Fibroblast of the aortic adventitia (primary cell): ENCODE results near the gene GAL3ST3. TPM values are rescaled to one million over a fixed set of nuclear protein-coding genes. Genes with fewer than 3 reads are reported as not detected.

ENCODE experiments used
- DNase-seq: peaks from one replicate; pipeline ENCODE4 v3.0.0-alpha.2; 2010; ENCODE audit warnings: low read depth
- H3K4me3 ChIP-seq: 2 replicates; pipeline ENCODE4 v1.5.1; 2011; ENCODE audit warnings: low read depth, mild to moderate bottlenecking, control low read depth, low read length, moderate library complexity
- total RNA-seq: library from RNA; depleted of rRNA; stranded (reverse); fragments of >200 nt; gene quantifications from 2 replicates; pipeline ENCODE4 v1.2.3, GENCODE V29; 2012; ENCODE audit warnings: low replicate concordance
- TF ChIP-seq, protein P1 (sequence below): IDR thresholded peaks from 2 replicates; pipeline ENCODE4 v1.5.1; 2011; ENCODE audit warnings: mild to moderate bottlenecking, low read length, control low read depth, inconsistent platforms; ENCODE audit not compliant: insufficient read depth

The GAL3ST3 gene
- total RNA-seq, 1 donor, result not detected

DNA sequence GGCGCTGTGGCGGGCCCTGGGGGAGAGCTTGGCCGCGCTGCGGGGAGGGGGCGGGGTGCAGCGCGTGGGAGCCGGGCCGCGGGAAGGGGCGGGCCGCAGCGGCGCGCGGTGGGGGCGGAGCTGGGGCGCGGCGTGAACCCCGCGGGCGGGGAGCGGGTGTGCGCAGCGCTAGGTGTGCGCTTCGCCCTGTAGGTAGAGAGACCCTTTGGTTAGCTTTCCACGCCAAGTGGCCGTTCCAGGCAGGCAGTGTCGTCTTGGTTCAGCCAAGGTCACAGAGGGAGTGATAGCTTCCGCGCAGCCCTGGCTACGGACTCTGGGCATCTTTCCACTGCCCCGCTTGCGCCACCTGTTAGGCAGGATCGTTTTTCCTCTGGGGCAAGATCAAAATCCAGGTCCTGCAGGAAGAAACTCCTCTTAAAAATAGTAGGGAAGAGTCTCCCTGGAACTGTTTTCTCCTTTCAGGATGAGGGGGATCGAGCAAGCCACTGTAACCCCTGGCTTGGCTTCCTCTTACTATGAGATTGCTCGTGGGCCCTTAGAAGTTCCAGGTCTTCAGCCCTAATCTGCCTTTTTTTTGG lies 46.2 kb downstream of the GAL3ST3 start:
- DNase-seq, result peak; percentile 45
- TF ChIP-seq, protein P1, sequence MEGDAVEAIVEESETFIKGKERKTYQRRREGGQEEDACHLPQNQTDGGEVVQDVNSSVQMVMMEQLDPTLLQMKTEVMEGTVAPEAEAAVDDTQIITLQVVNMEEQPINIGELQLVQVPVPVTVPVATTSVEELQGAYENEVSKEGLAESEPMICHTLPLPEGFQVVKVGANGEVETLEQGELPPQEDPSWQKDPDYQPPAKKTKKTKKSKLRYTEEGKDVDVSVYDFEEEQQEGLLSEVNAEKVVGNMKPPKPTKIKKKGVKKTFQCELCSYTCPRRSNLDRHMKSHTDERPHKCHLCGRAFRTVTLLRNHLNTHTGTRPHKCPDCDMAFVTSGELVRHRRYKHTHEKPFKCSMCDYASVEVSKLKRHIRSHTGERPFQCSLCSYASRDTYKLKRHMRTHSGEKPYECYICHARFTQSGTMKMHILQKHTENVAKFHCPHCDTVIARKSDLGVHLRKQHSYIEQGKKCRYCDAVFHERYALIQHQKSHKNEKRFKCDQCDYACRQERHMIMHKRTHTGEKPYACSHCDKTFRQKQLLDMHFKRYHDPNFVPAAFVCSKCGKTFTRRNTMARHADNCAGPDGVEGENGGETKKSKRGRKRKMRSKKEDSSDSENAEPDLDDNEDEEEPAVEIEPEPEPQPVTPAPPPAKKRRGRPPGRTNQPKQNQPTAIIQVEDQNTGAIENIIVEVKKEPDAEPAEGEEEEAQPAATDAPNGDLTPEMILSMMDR, result no peak
- H3K4me3 ChIP-seq, result peak overlapping the region; percentile 99

DNA sequence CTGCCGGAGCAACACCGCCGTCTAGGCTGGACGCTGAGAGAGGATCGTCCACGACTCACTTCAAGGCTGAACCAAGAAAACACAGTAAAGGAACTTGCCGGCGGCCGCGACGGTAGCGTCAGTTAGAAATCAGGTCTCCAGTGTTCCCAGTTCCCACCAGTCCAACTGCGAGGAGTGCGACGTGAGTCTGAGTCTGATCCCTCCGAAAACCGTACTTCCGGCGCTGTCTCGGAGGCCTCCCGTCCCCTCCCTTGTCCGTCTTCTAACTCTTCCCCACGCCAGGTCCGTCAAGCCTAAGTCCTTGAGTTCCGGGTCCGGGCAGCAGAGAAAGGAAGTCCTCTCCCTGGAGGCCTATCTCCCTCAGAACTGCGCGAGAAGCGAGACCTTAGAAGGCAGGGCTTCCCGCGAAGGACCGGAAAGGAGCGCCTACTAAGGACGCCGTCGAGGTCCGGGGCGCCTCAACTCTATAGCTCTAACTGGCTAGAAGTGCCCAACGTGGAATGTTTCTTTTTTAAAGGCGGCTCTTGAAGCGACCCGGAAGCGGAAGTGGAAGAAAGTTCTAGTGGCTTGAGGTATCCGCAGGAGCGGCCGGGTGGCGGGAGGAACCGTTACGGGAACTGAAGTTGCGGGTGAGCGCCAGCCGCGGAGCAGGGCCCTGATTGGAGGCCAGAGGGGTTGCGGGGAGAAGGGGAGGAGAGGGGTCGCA lies 46.9 kb downstream of the GAL3ST3 start, which contains the start of the genes BANF1 and EIF1AD:
Gene BANF1 (plus strand): TSS at position 562 of the 706 bp plus-strand sequence. CDS start 748 bp downstream, outside the sequence.
Gene EIF1AD (minus strand): TSS at position 216 of the 706 bp plus-strand sequence. CDS start 1,768 bp downstream, outside the sequence.
- peak within 1 kb of the TSS; percentile 99 for H3K4me3 ChIP-seq
- peak; percentile 99 for DNase-seq
- TF ChIP-seq, protein P1, result no peak

DNA sequence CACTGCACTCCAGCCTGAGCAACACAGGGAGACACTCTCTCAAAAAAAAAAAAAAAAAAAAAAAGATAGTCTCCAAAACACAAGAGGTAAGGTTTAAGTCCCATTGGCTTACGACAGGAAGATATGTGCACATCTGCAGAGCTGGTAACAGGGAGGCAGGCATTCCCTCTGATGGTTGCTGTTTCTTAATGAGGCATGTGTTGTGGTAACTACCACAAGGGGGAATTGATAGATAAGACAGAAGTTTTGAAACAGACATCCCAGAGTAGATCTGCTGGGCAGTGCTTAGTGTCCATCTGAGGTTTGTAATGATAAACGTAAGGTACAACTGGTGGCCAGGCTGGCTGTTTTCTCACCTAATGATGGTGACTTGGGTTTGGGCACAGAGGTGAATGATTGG lies 51.7 kb downstream of the GAL3ST3 start:
- no peak overlapping the region for H3K4me3 ChIP-seq
- DNase-seq, result no peak
- TF ChIP-seq, protein P1, result no peak

DNA sequence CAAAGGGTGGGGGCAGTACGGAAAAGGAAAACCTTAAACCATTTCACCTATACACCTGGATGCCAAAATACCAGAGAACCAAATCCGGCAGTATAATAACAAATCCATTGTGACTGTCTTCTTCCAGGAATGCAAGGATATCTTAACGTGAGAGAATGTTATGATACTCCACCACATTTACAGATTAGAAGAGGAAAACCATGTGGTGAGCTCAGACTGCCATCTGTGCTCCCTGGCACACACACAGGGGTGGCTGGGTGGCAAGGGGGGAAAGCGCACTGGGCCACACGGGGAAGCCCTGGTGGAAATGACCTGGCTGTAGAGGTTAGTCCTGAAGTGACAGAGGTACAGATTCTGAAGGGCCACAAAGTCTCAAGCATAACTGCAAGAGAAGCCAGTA lies 56.9 kb downstream of the GAL3ST3 start:
- DNase-seq, result no peak
- H3K4me3 ChIP-seq, result no peak overlapping the region
- TF ChIP-seq, protein P1, result no peak

Other genes with a start within 250 kb of the GAL3ST3 start
- gene SNX32, start 215.2 kb downstream of the GAL3ST3 start, total RNA-seq, result 1.6 and 3.3 TPM in 2 replicates
- gene CFL1, start 191.0 kb downstream of the GAL3ST3 start, total RNA-seq, result 673 and 713 TPM in 2 replicates
- gene MUS81, start 188.7 kb downstream of the GAL3ST3 start, total RNA-seq, result 26.3 and 31.8 TPM in 2 replicates
- gene EFEMP2, start 176.4 kb downstream of the GAL3ST3 start, total RNA-seq, result 57.3 and 105 TPM in 2 replicates
- gene CTSW, start 169.3 kb downstream of the GAL3ST3 start, total RNA-seq, result not detected in 2 replicates
- 71.7 and 157 TPM in 2 replicates for gene FIBP, start 160.7 kb downstream of the GAL3ST3 start, total RNA-seq
- gene CCDC85B, start 158.5 kb downstream of the GAL3ST3 start, total RNA-seq, result 75.0 and 288 TPM in 2 replicates
- gene FOSL1, start 148.8 kb downstream of the GAL3ST3 start, total RNA-seq, result 11.4 and 73.9 TPM in 2 replicates
- gene C11orf68, start 130.1 kb downstream of the GAL3ST3 start, total RNA-seq, result 9.6 and 44.8 TPM in 2 replicates
- gene DRAP1, start 129.7 kb downstream of the GAL3ST3 start, total RNA-seq, result 155 and 317 TPM in 2 replicates
- not detected in 2 replicates for gene TSGA10IP, start 103.7 kb downstream of the GAL3ST3 start, total RNA-seq
- gene SART1, start 87.4 kb downstream of the GAL3ST3 start, total RNA-seq, result 22.7 and 71.2 TPM in 2 replicates
- gene EIF1AD, start 47.0 kb downstream of the GAL3ST3 start, total RNA-seq, result 21.9 and 26.4 TPM in 2 replicates
- gene BANF1, start 46.7 kb downstream of the GAL3ST3 start, total RNA-seq, result 44.1 and 57.7 TPM in 2 replicates
- gene CST6, start 37.2 kb downstream of the GAL3ST3 start, total RNA-seq, result 1.7 TPM in 1 of 2 replicates, not detected in the other
- not detected in 2 replicates for gene CATSPER1, start 22.7 kb downstream of the GAL3ST3 start, total RNA-seq
- 158 and 255 TPM in 2 replicates for gene SF3B2, start 3.2 kb upstream of the GAL3ST3 start, total RNA-seq
- 18.6 and 31.5 TPM in 2 replicates for gene PACS1, start 21.1 kb upstream of the GAL3ST3 start, total RNA-seq
- 11.5 and 15.9 TPM in 2 replicates for gene KLC2, start 208.5 kb upstream of the GAL3ST3 start, total RNA-seq
- 69.1 and 85.1 TPM in 2 replicates for gene RAB1B, start 219.5 kb upstream of the GAL3ST3 start, total RNA-seq
- 1.1 TPM in 1 of 2 replicates, not detected in the other for gene CNIH2, start 229.0 kb upstream of the GAL3ST3 start, total RNA-seq
- 35.0 and 119 TPM in 2 replicates for gene YIF1A, start 240.0 kb upstream of the GAL3ST3 start, total RNA-seq
- 0.27 and 0.41 TPM in 2 replicates for gene TMEM151A, start 242.7 kb upstream of the GAL3ST3 start, total RNA-seq